AG04449 (cell line): ENCODE results near the gene ISX.

Source experiments
- CTCF ChIA-PET: fragments of 350-600 bp; formaldehyde crosslinking; extraction: SDS; loops from one replicate; lab custom pipeline; 2021; ENCODE audit warnings: antibody characterized with exemption; lab: Yijun Ruan, JAX
- POLR2A ChIA-PET: fragments of 400-600, 350-600 bp; formaldehyde crosslinking; extraction: SDS; loops from one replicate; lab custom pipeline; 2020; ENCODE audit warnings: antibody characterized with exemption, inconsistent platforms; lab: Yijun Ruan, JAX
- DNase-seq: peaks from one replicate; pipeline ENCODE4 v3.0.0-alpha.2; 2010; ENCODE audit warnings: low read depth, low spot score
- H3K4me3 ChIP-seq: 2 replicates; pipeline ENCODE4 v1.5.1; 2011; ENCODE audit warnings: low read depth, mild to moderate bottlenecking, control low read depth, low read length
- CTCF ChIP-seq: IDR thresholded peaks from one replicate; pipeline ENCODE4 v1.5.1; 2011; ENCODE audit warnings: mild to moderate bottlenecking, moderate library complexity, low read length, control low read depth, inconsistent platforms; ENCODE audit not compliant: insufficient read depth; ENCODE audit errors: missing control alignments

ISX gene

DNA sequence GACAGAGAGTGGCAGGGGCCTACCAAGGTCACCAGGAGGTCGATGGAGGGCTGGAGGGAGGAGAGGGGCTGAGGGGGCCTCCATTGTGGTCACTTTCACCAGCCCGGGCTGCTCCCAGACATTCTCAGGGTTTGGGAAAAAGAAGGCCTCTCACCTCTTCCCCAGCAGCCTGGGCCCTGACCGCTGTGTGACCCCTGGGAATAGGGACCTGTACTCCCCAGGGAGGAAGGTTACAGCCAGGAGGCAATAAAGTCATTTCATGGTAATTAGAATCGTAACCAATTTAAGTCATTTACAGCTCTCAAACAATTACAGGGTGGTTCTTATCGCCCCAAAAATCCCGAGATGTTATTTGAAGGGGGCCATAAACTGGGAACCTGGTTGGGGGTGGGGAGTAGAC lies 37.8 kb downstream of the ISX start:
- no peak for TF ChIP-seq CTCF
- POLR2A ChIA-PET = no interaction called here
- DNase-seq = no peak
- CTCF ChIA-PET = interaction anchor here (1.0 to 1.3 kb wide), 2 partner anchors 9 to 47 kb away, joined by 3 to 5 read pairs; no protein-coding TSS in a partner anchor
- H3K4me3 ChIP-seq = no peak overlapping the region

- CTCF ChIA-PET = interaction anchor here (1.0 to 1.3 kb wide), 2 partner anchors 9 to 46 kb away, joined by 3 to 5 read pairs; no protein-coding TSS in a partner anchor
- no peak for TF ChIP-seq CTCF
- POLR2A ChIA-PET = no interaction called here
- H3K4me3 ChIP-seq = no peak overlapping the region
- DNase-seq = no peak
Observed at GRCh38 chr22:35104491-35104890, 38.5 kb downstream of the ISX start.

- ChIA-PET CTCF (no interaction called here), POLR2A (no interaction called here)
- DNase-seq = no peak
- TF ChIP-seq CTCF = no peak
- no peak overlapping the region for H3K4me3 ChIP-seq
Observed at GRCh38 chr22:35109616-35110015, 43.7 kb downstream of the ISX start.

DNA sequence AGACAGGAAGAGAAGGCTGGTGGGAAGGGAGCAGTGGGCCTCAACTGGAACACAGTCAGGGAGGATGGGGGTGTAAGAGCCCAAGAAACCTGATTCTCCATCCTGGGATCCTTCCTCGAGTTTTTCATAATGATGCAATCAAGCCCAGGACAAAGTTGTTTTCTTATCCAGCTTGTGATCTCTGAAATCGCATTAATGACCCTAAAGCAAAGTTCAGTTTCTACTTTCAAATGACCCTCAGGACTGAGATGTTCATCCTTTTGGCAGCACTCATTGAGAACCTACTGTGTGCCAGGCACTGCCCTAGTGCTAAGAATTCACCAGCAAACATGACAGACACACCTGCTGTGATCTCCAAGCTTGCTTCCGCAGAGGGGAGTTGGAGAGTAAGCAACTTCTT lies 45.3 kb downstream of the ISX start:
- ChIA-PET CTCF (no interaction called here), POLR2A (no interaction called here)
- DNase-seq = no peak
- H3K4me3 ChIP-seq = no peak overlapping the region
- TF ChIP-seq CTCF = no peak

DNA sequence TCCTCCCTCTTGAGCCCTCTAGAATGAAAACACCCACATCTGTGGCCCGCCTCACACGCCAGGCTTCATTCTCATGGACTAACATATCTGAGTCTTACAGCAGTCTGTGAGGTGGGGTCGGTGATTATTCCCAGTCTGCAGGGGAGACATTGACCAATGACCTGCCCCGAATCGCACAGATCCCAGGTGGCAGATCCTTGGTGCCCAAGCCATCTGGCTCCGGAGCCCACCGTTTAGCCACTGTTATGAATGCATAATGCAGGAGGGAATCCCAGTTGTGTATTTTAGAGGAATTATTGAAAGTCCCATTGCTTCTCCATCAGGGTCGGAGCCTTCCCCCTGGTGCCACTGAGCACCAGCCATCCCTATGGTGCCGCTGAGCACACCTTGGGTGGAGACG lies 47.4 kb downstream of the ISX start:
- CTCF ChIA-PET = interaction anchor here (1.0 kb wide), 1 partner anchor 37 kb away, joined by 3 read pairs; no protein-coding TSS in a partner anchor

More for the DNA sequence above, 47.4 kb downstream of the ISX start:
- no peak for DNase-seq
- POLR2A ChIA-PET = no interaction called here
- no peak for TF ChIP-seq CTCF
- no peak overlapping the region for H3K4me3 ChIP-seq
